ENCODE data around the gene KCNJ12. TPM values are rescaled to one million over a fixed set of nuclear protein-coding genes. Genes with fewer than 3 reads are reported as not detected.
"Not testable (repeated sequence)": the region's sequence is repeated elsewhere in the genome, so short reads cannot be mapped to it uniquely, and the experiment has no call there.

The KCNJ12 gene
- total RNA-seq, 1 donor, result under 0.01 TPM

DNA sequence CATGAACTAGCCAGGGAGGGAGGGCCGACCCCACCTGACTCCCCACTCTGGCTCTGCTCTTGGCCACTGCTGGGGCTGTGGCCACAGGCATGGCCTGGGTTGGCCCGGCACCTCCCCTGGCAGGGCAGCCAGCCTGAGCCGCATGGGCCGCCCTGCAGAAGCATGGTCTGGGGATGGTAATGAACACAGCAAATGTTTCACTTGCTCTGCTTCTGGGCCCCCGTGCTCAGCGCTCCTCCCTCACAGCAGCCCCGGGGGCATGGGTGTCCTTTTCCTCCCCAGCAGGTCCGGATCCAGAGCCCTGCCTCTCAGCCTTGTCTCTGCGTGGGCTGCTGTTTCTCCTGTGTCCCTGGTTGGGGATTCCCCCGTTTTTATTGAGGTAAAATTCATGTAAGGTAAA is 30.9 kb upstream of the KCNJ12 start:
- TF ChIP-seq, protein P1, sequence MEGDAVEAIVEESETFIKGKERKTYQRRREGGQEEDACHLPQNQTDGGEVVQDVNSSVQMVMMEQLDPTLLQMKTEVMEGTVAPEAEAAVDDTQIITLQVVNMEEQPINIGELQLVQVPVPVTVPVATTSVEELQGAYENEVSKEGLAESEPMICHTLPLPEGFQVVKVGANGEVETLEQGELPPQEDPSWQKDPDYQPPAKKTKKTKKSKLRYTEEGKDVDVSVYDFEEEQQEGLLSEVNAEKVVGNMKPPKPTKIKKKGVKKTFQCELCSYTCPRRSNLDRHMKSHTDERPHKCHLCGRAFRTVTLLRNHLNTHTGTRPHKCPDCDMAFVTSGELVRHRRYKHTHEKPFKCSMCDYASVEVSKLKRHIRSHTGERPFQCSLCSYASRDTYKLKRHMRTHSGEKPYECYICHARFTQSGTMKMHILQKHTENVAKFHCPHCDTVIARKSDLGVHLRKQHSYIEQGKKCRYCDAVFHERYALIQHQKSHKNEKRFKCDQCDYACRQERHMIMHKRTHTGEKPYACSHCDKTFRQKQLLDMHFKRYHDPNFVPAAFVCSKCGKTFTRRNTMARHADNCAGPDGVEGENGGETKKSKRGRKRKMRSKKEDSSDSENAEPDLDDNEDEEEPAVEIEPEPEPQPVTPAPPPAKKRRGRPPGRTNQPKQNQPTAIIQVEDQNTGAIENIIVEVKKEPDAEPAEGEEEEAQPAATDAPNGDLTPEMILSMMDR (IDR thresholded peaks at IDR 0.05; ENCODE audit: insufficient read depth, low read depth, low read length), result no peak
- no peak for DNase-seq (ENCODE audit: low read depth)

DNA sequence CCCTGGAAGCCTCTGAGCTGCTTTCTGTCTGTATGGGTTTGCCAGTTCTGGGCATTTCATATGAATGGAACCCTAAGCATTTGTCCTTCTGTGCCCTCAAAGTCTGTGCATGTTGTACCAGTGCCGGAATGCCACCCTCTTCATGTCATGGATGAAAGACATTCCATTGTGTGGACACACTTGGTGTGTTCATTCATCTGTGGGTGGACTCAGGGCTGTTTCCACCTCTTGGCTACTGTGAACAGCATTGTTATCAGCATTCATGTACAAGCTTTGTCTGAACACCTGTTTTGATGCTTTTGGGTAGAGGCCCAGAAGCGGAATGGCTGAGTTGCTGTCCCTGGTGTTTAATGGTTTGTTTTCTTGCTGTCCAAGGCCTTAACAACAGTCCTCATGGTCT is 30.1 kb upstream of the KCNJ12 start:
- H3K4me3 ChIP-seq (ENCODE audit: low read depth, low read length); DNase-seq (ENCODE audit: low read depth): not testable (repeated sequence)

More for the DNA sequence above, 30.9 kb upstream of the KCNJ12 start:
- no peak overlapping the region for H3K4me3 ChIP-seq (ENCODE audit: low read depth, low read length)

DNA sequence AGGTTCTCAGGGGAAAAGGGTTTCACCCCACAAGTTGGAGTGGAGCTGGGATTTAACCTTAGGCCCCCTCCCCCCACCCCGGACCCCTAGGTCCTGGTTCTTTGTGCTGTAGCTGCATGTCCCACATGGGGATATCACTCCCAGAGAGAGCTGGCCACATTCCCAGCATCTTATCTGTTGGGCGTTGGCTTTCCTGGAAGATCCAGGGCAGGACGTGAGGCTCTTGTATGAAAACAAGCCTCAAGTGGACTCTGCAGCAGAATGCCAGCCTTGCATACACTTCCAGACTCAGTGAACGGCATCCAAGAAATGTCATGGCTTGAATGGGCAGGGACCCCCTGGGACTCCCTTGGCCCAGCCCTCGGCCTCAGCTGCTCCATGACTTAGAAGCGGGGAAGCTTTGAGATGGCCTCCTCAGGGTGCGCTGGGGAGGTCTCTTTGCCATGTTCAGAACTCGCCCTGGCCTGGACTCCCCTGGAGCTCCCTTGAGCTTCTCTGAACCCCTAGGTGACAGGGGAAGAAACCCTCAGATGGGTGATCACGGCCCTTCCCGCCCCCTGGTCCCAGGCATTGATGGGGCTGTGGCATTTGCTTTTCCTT is 29.4 kb upstream of the KCNJ12 start:
- DNase-seq (ENCODE audit: low read depth); H3K4me3 ChIP-seq (ENCODE audit: low read depth, low read length): not testable (repeated sequence)

DNA sequence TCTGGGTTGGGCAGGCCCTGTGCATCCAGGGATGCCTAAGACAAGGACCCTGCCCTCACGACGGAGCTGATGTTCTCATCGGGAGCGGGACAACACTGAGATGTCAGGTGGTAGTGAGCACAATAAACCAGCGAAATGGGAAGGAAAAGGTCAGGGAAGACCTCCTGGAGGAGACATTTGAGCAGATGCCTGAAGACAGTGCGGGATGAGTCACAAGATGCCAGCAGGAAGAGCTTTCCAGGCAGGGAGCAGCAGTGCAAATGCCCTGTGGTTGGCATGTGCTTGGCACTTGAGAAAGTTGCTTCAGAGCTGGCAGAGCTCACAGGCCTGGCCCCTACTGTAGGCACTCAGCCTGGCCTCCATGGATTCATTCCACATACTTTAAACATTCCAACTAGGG is 28.5 kb upstream of the KCNJ12 start:
- not testable (repeated sequence) for H3K4me3 ChIP-seq (ENCODE audit: low read depth, low read length); DNase-seq (ENCODE audit: low read depth)

DNA sequence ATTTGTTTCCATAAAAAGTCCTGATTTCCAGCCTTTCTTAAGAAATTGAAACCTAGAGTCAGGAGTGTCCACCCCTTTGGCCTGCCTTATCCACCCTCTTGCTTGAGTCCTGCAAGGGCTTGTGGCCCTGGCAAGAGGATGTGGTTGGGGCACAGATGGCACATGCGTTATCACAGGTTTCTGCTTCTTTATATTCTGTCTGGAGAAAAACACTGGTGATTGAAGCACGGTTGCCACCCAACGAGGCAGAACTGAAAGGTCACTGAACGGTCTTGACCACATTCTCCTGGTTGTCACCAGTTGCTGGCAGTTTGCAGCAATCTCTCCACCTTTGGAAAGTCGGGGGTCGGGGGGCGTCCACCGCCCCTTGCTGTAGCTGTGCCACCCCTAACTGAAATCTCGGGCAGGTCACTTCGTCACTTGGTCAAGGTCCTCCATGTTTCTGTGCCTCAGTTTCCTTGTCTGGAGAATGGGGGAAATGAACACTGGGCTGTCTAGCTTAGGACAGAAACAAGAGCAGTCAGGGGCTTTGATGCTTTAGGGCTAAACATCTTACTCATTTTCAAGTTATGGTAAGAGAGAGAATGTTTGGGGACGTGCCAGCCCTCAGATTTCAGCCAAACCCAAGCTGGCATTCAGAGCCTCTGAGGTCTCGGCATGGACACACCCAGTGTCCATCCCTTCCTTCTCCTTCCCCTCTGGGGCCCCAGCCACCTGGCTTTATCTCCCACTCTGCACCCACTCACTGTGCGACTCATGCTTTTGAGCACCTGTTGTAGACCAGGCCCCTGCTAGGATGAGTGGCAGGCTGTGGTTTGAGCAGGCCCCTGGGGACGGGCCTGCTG is 27.9 kb upstream of the KCNJ12 start:
- not testable (repeated sequence) for DNase-seq (ENCODE audit: low read depth); H3K4me3 ChIP-seq (ENCODE audit: low read depth, low read length)

DNA sequence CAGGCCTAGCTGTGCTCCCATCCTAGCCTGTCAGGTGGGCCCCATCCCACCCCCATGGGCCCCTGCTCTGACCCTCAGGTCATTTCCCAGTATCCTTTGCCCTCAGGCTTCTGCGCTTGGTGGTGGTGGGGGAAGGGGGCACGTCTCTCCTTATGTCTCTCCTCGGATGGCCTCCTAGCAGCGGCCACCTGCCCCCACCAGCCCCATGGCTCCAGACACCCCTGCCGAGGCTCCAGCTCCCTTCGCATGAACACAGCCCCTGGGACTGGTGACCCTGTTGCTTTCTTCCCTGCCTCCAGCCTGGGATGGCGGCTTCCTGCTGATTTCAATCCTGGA is 27.3 kb upstream of the KCNJ12 start:
- H3K4me3 ChIP-seq (ENCODE audit: low read depth, low read length); DNase-seq (ENCODE audit: low read depth): not testable (repeated sequence)

DNA sequence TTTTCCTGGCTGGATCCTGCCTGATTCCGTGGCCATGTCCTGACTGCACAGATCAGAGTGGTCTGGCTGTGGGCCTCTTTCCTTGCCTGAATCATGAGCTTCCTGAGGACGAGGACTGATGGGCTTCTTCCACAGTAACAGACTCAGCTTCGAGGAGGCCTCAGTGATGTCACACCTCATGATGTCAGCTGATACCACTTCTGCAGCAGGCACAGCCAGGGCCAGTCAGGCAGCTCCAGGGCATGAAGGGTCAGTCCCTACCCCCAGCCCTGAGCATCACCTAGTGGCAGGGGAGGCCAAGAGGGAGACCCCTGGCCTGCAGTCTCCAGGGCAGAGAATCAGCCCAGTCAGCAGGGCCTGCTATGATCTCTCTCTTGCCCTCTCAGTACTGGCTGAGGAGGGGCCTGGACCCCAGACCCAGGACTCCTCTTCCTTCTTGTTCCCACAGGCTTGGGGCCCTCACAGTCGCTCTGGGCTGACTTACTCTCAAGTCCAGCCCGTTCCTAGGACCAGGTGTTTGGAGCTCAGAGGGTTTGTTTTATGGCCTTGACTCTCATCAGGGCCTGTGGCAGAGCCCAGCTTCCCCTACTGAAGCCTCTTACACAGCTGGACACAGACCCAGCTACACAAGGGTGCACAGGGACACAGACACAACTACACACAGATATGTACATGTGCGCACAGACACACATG is 26.7 kb upstream of the KCNJ12 start:
- DNase-seq (ENCODE audit: low read depth); H3K4me3 ChIP-seq (ENCODE audit: low read depth, low read length): not testable (repeated sequence)

DNA sequence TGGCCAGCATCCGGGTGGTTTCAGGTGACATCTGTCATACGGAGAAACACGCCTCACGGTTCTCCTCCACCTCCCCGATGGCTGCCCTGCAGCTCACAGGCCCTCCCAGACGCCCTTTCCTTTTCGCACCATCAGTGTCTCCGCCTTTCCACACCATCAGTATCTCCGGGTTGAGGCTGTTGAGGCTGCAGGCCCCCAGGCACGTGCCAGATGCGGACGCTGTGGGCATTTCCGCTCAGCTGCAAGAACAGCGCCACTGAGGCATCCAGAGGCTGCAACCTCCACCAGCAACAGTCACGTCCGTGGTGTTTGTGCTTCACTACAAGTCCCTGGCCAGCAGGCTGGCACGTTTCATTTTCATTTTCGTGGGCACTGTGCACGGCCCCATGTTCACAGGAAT is 25.7 kb upstream of the KCNJ12 start:
- DNase-seq (ENCODE audit: low read depth); H3K4me3 ChIP-seq (ENCODE audit: low read depth, low read length): not testable (repeated sequence)

DNA sequence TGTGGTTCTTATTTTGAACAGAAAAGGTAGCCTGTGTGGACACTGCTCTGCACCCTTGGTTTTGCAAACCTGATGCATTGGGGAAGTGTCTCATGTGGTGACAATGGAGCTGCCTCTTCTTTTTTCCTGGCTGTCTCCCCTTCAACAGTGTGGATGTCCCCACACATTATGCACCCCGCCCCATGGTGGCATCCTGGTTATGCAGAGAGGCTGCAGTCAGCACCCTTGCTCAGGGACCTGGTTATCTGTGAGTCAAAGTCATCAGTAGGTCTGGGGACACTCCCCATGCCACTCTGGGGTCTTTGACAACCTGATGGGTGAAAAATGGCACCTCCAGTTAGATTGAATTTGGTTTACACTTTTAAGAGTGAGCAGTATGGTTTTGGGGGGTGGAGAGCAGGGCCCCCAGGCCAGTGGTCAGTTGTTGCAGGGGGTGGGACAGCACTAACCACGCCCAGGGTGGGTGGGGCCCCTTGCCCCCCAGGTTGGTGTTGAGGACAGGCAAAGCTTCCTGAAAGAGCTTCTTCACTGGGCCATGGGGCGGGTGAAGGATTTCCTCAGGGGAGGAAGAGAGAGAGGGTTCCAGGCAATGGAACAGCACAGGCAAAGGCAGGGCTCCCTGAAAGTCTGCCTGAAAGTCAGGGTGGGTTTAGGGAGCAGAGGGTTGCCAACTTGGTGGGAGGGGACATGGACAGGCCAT is 24.6 kb upstream of the KCNJ12 start:
- TF ChIP-seq, protein P1 (IDR thresholded peaks at IDR 0.05; ENCODE audit: insufficient read depth, low read depth, low read length), result no peak
- no peak for DNase-seq (ENCODE audit: low read depth)
- H3K4me3 ChIP-seq (ENCODE audit: low read depth, low read length), result no peak overlapping the region

DNA sequence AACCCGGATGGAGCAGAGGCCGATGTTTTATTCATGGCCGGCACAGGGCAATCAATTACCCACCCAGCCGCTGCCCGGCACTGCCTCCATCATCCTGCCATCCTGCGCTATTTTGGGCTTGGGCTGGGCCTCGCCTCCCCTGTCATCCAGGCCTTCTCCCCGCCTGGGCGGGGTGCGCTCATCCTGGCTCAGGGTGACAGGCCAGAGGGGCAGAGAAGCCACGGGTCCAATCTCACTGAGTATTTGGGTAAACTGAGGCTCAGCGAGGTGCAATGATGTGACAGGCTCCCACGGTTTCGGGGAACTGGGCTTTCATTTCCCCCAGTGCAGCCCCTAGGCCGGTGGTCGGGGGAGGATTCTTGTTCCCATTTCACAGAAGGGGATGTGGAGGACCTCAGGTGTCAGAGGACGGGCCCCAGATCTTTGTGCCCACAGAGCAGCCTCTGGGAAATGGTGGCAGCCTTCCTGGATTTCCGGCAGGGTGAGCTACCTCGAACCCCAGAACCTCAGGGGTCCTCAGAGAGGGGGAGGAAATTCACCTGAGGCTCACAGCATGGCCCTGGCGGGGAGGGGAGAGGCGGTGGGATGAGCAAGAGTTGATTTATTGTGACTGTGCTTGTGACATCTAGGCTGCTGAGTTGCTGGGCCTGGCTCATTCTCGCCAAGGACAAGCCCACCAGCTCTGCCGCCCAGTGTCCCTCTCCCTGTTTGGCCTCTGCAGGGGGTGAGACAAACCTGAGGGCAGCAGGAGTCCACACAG is 23.8 kb upstream of the KCNJ12 start:
- no peak overlapping the region for H3K4me3 ChIP-seq (ENCODE audit: low read depth, low read length)
- TF ChIP-seq, protein P1 (IDR thresholded peaks at IDR 0.05; ENCODE audit: insufficient read depth, low read depth, low read length), result no peak
- DNase-seq (ENCODE audit: low read depth), result no peak

Measured in fibroblast of villous mesenchyme (primary cell).